ENCODE data around the gene ABLIM1. TPM values are rescaled to one million over a fixed set of nuclear protein-coding genes. Genes with fewer than 3 reads are reported as not detected.

The ABLIM1 gene
- total and polyA plus RNA-seq, 2 donors (not counting 1 experiment from before 2014, with no cell fraction given): 5.3 to 13.6 TPM

DNA sequence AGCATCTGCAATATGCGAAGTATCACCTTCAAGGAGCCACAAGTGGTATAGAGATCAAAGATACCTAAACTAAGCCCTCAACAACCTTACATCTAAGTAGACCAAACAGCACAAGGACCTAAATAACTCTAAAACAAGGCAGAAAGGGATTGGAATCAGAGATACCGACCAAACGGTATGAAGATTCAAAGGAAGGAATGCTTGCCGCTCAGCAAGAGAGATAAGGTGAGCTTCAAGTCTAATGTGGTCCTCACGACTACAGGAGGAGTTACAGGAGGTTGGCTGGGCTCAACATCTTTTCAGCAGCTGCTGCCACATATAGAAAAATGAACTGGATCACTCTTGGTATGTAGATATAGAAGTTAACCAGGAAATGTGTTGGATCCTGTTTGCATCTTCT is 11.6 kb downstream of the ABLIM1 start:
- Histone ChIP-seq H3K9me3 (ENCODE audit: control insufficient read depth, insufficient read depth, low read depth, low read length) (no peaks in the 10 kb centered on the region), H3K27me3 (ENCODE audit: control insufficient read depth, insufficient read depth, low read length) (no peaks in the 10 kb centered on the region), H3K4me1 (ENCODE audit: control insufficient read depth, extremely low read depth, insufficient read depth, low read length) (peaks cover 5% of the 10 kb centered on the region), H4K20me1 (ENCODE audit: control insufficient read depth, extremely low read depth, insufficient read depth, low read length) (no peaks in the 10 kb centered on the region), H3K9ac (ENCODE audit: insufficient read depth, low read length) (no peak overlapping the region), H3K36me3 (ENCODE audit: control insufficient read depth, insufficient read depth, low read length) (no peaks in the 10 kb centered on the region), H2AFZ (ENCODE audit: low read length) (no peak overlapping the region), H3K79me2 (ENCODE audit: control insufficient read depth, insufficient read depth, low read length) (no peaks in the 10 kb centered on the region), H3K27ac (ENCODE audit: insufficient read depth, low read length) (no peak overlapping the region), H3K4me3 (replicated peaks in 1 of 4; ENCODE audit: control extremely low read depth in 1 of 4, insufficient read depth in 1 of 4, low read depth in 3 of 4, low read length in 4 of 4) (no peak overlapping the region), H3K4me2 (ENCODE audit: extremely low read depth, insufficient read depth, low read length) (no peak overlapping the region)
- no peak for DNase-seq (ENCODE audit: low read depth in 2 of 2)
- no peak for TF ChIP-seq EZH2 (IDR thresholded peaks at IDR 0.05; ENCODE audit: low read length, missing control alignments)
- TF ChIP-seq, protein P1, sequence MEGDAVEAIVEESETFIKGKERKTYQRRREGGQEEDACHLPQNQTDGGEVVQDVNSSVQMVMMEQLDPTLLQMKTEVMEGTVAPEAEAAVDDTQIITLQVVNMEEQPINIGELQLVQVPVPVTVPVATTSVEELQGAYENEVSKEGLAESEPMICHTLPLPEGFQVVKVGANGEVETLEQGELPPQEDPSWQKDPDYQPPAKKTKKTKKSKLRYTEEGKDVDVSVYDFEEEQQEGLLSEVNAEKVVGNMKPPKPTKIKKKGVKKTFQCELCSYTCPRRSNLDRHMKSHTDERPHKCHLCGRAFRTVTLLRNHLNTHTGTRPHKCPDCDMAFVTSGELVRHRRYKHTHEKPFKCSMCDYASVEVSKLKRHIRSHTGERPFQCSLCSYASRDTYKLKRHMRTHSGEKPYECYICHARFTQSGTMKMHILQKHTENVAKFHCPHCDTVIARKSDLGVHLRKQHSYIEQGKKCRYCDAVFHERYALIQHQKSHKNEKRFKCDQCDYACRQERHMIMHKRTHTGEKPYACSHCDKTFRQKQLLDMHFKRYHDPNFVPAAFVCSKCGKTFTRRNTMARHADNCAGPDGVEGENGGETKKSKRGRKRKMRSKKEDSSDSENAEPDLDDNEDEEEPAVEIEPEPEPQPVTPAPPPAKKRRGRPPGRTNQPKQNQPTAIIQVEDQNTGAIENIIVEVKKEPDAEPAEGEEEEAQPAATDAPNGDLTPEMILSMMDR (conservative IDR thresholded peaks at IDR 0.05 in 1 of 2, IDR thresholded peaks at IDR 0.05 in 1 of 2; ENCODE audit: low read depth in 1 of 2, low read length in 2 of 2): no peak

DNA sequence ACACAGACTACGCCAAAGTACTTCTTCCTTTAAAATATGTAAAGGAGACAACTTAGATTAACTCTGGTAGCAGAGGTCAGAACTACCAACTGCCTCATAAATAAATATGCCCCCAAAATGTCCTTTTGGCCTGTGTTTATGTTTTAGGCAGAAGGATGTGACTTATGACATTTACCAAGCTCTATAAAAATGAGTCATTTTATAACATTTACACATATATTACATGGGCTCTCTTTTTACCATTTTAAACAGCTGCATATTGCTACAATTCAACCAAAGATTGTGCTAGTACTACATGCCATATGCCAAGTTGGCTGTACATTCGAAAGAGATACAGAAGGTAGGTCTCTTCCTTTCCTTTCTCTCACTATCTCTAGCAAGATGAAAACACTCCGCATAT is 12.4 kb downstream of the ABLIM1 start:
- H2AFZ ChIP-seq (ENCODE audit: low read length): no peak overlapping the region
- no peak overlapping the region for H3K9ac ChIP-seq (ENCODE audit: insufficient read depth, low read length)
- no peak overlapping the region for H3K27ac ChIP-seq (ENCODE audit: insufficient read depth, low read length)
- no peaks in the 10 kb centered on the region for H3K9me3 ChIP-seq (ENCODE audit: control insufficient read depth, insufficient read depth, low read depth, low read length)
- H4K20me1 ChIP-seq (ENCODE audit: control insufficient read depth, extremely low read depth, insufficient read depth, low read length): no peaks in the 10 kb centered on the region
- H3K4me2 ChIP-seq (ENCODE audit: extremely low read depth, insufficient read depth, low read length): no peak overlapping the region
- peaks cover 5% of the 10 kb centered on the region for H3K4me1 ChIP-seq (ENCODE audit: control insufficient read depth, extremely low read depth, insufficient read depth, low read length)
- DNase-seq (ENCODE audit: low read depth in 2 of 2): peak in 1 of 2 donors; percentile 19
- no peaks in the 10 kb centered on the region for H3K79me2 ChIP-seq (ENCODE audit: control insufficient read depth, insufficient read depth, low read length)
- no peak for TF ChIP-seq EZH2 (IDR thresholded peaks at IDR 0.05; ENCODE audit: low read length, missing control alignments)
- TF ChIP-seq, protein P1 (conservative IDR thresholded peaks at IDR 0.05 in 1 of 2, IDR thresholded peaks at IDR 0.05 in 1 of 2; ENCODE audit: low read depth in 1 of 2, low read length in 2 of 2): no peak
- no peaks in the 10 kb centered on the region for H3K27me3 ChIP-seq (ENCODE audit: control insufficient read depth, insufficient read depth, low read length)
- H3K4me3 ChIP-seq (replicated peaks in 1 of 4; ENCODE audit: control extremely low read depth in 1 of 4, insufficient read depth in 1 of 4, low read depth in 3 of 4, low read length in 4 of 4): no peak overlapping the region
- no peaks in the 10 kb centered on the region for H3K36me3 ChIP-seq (ENCODE audit: control insufficient read depth, insufficient read depth, low read length)

DNA sequence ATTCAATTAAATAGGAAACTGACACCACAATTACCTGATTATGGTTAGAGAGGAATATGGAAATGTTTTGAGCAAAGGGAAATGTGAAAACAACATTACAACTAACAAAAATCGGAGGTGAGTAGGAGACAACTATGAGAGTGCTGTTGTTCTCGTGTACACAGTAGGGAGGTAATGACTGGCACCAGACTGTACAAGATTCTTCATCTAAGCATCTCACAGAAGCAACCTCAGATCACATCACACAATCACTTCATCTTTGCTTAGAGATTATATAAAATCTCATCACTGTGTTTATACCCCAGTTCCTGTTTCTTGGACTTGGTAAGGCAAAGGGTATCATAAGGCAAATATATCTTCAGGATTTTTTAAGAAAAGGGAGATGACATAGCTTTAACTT is 14.9 kb downstream of the ABLIM1 start:
- H3K9me3 ChIP-seq (ENCODE audit: control insufficient read depth, insufficient read depth, low read depth, low read length): no peaks in the 10 kb centered on the region
- no peak overlapping the region for H3K4me3 ChIP-seq (replicated peaks in 1 of 4; ENCODE audit: control extremely low read depth in 1 of 4, insufficient read depth in 1 of 4, low read depth in 3 of 4, low read length in 4 of 4)
- H3K4me1 ChIP-seq (ENCODE audit: control insufficient read depth, extremely low read depth, insufficient read depth, low read length): peaks cover 14% of the 10 kb centered on the region
- no peaks in the 10 kb centered on the region for H3K79me2 ChIP-seq (ENCODE audit: control insufficient read depth, insufficient read depth, low read length)
- DNase-seq (ENCODE audit: low read depth in 2 of 2): no peak
- no peaks in the 10 kb centered on the region for H3K27me3 ChIP-seq (ENCODE audit: control insufficient read depth, insufficient read depth, low read length)
- no peak overlapping the region for H3K27ac ChIP-seq (ENCODE audit: insufficient read depth, low read length)
- no peaks in the 10 kb centered on the region for H4K20me1 ChIP-seq (ENCODE audit: control insufficient read depth, extremely low read depth, insufficient read depth, low read length)
- no peak overlapping the region for H3K4me2 ChIP-seq (ENCODE audit: extremely low read depth, insufficient read depth, low read length)
- no peak overlapping the region for H3K9ac ChIP-seq (ENCODE audit: insufficient read depth, low read length)
- no peaks in the 10 kb centered on the region for H3K36me3 ChIP-seq (ENCODE audit: control insufficient read depth, insufficient read depth, low read length)
- TF ChIP-seq, protein P1 (conservative IDR thresholded peaks at IDR 0.05 in 1 of 2, IDR thresholded peaks at IDR 0.05 in 1 of 2; ENCODE audit: low read depth in 1 of 2, low read length in 2 of 2): no peak
- no peak for TF ChIP-seq EZH2 (IDR thresholded peaks at IDR 0.05; ENCODE audit: low read length, missing control alignments)
- no peak overlapping the region for H2AFZ ChIP-seq (ENCODE audit: low read length)

Measured in fibroblast of lung (primary cell).